PC-9 (cell line): ENCODE results near the gene CLBA1.

Experiments
- EZH2 ChIP-seq: fragments of 200-600 bp; sonication (generic); IDR thresholded peaks from 2 replicates; pipeline ENCODE4 v1.8.0; 2017; ENCODE audit warnings: antibody characterized with exemption, low read depth
- TF ChIP-seq, protein P1 (sequence below): fragments of 200-600 bp; sonication (generic); conservative IDR thresholded peaks from 2 replicates; pipeline ENCODE4 v1.6.1; 2017; ENCODE audit warnings: mixed run types, antibody characterized with exemption, mild to moderate bottlenecking, moderate library complexity

DNA sequence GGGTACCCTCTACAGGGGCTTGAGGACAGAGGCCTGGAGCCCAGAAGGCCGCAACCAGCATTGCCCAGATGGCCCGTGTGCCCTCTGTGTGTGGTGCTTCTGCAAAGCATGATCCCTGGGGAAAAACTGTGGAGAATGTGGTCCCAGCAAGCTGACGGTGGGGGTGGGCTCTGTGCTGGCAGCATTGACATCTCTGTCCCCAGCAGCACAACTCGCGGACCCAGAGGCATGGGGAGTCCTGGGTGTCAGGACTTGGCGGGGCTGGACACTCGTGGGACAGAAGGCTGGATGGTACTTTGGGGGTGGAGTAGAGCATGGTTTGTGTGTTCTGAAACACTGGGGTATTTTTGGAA lies 4.3 kb downstream of the CLBA1 start:
- TF ChIP-seq, protein P1, sequence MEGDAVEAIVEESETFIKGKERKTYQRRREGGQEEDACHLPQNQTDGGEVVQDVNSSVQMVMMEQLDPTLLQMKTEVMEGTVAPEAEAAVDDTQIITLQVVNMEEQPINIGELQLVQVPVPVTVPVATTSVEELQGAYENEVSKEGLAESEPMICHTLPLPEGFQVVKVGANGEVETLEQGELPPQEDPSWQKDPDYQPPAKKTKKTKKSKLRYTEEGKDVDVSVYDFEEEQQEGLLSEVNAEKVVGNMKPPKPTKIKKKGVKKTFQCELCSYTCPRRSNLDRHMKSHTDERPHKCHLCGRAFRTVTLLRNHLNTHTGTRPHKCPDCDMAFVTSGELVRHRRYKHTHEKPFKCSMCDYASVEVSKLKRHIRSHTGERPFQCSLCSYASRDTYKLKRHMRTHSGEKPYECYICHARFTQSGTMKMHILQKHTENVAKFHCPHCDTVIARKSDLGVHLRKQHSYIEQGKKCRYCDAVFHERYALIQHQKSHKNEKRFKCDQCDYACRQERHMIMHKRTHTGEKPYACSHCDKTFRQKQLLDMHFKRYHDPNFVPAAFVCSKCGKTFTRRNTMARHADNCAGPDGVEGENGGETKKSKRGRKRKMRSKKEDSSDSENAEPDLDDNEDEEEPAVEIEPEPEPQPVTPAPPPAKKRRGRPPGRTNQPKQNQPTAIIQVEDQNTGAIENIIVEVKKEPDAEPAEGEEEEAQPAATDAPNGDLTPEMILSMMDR: no peak
- TF ChIP-seq EZH2: no peak
